Astrocyte of the cerebellum (primary cell): ENCODE results near the gene MAML2.

ENCODE experiments used
- DNase-seq: peaks from one replicate; pipeline ENCODE4 v3.0.0-alpha.2; 2011; ENCODE audit warnings: low read depth
- H3K4me3 ChIP-seq: 2 replicates; pipeline ENCODE4 v1.5.1; 2011; ENCODE audit warnings: mild to moderate bottlenecking, low read depth, low read length, moderate library complexity
- CTCF ChIP-seq: IDR thresholded peaks from 2 replicates; pipeline ENCODE4 v1.5.1; 2012; ENCODE audit warnings: low read length, low read depth, moderate library complexity, mild to moderate bottlenecking; ENCODE audit errors: missing control alignments
- in situ Hi-C: cut with HindIII; loops from 2 replicates; pipeline ENCODE4 v1.10.0; 2017; ENCODE audit warnings: low sequenced_read_pairs

MAML2 gene

GRCh38 chr11:96036863-96037262 lies 306.1 kb downstream of the MAML2 start:
- no peak for DNase-seq
- in situ Hi-C loops, result loop anchor here (5.0 kb wide), 1 partner anchor 35 kb away; no protein-coding TSS in a partner anchor
- no peak for TF ChIP-seq CTCF
- H3K4me3 ChIP-seq, result no peak overlapping the region

GRCh38 chr11:96035740-96036078 lies 307.3 kb downstream of the MAML2 start:
- TF ChIP-seq CTCF, result no peak
- H3K4me3 ChIP-seq, result no peak overlapping the region
- no peak for DNase-seq
- in situ Hi-C loops, result loop anchor here (5.0 kb wide), 1 partner anchor 33 kb away; no protein-coding TSS in a partner anchor

- no peak for TF ChIP-seq CTCF
- in situ Hi-C loops, result loop anchor here (5.0 kb wide), 1 partner anchor 33 kb away; no protein-coding TSS in a partner anchor
- no peak for DNase-seq
- no peak overlapping the region for H3K4me3 ChIP-seq
These were observed 307.8 kb downstream of the MAML2 start for GRCh38 chr11:96035031-96035739.

- TF ChIP-seq CTCF, result no peak
- DNase-seq, result no peak
- no peak overlapping the region for H3K4me3 ChIP-seq
- in situ Hi-C loops, result no loop called here
These were observed 309.4 kb downstream of the MAML2 start for GRCh38 chr11:96033599-96033998.

- no peak for DNase-seq
- no peak overlapping the region for H3K4me3 ChIP-seq
- no peak for TF ChIP-seq CTCF
- in situ Hi-C loops, result no loop called here
These were observed 309.9 kb downstream of the MAML2 start for GRCh38 chr11:96033095-96033494.

- H3K4me3 ChIP-seq, result no peak overlapping the region
- in situ Hi-C loops, result no loop called here
- no peak for DNase-seq
- no peak for TF ChIP-seq CTCF
These were observed 314.2 kb downstream of the MAML2 start for GRCh38 chr11:96028746-96029145.
